Keratinocyte (primary cell): Measurements from ENCODE around the gene CCDC63.

Experiments
- EZH2 ChIP-seq: IDR thresholded peaks from one replicate; pipeline ENCODE4 v1.6.1; 2012; ENCODE audit warnings: inconsistent platforms, mild to moderate bottlenecking, low read length, moderate library complexity
- TF ChIP-seq, protein P1 (sequence below), 3 experiments: IDR thresholded peaks in 1 of 3; conservative IDR thresholded peaks in 1 of 3; optimal IDR thresholded peaks in 1 of 3; 2 replicates in 2 of 3; 3 replicates in 1 of 3; pipeline versions ENCODE3 to v1.5.1; 2011; ENCODE audit warnings: low read length in 3 of 3, mild to moderate bottlenecking in 3 of 3, moderate library complexity in 2 of 3, control low read depth in 1 of 3, inconsistent platforms in 1 of 3; ENCODE audit not compliant: insufficient read depth in 2 of 3; ENCODE audit errors: extremely low read depth in 1 of 3

DNA sequence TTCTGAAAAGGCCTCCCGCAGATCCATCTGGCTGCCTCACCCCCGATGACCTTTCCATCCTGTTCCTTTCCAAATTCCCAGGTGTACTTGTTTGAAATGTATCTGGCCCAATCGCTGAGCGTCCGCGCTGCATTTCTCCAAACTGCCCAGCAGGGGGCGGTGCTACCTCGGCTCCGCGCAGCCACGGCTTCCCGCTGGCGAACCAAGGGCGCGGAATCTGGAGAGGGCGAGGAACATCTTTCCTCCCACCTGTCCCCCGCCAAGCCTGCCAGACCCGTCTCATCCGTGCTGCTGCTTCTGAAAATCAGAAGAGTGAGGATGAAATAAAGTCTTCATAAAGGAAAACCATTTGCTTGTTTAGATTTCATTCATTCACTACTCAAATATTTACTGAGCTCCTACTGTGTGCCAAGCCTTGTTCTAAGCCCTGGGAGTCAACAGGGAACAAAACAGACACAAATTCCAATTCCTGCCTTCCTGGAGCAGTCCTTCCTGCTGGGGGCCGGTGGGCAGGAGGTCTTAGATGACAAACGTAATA lies 90.4 kb downstream of the CCDC63 start:
- TF ChIP-seq EZH2: no peak
- TF ChIP-seq, protein P1, sequence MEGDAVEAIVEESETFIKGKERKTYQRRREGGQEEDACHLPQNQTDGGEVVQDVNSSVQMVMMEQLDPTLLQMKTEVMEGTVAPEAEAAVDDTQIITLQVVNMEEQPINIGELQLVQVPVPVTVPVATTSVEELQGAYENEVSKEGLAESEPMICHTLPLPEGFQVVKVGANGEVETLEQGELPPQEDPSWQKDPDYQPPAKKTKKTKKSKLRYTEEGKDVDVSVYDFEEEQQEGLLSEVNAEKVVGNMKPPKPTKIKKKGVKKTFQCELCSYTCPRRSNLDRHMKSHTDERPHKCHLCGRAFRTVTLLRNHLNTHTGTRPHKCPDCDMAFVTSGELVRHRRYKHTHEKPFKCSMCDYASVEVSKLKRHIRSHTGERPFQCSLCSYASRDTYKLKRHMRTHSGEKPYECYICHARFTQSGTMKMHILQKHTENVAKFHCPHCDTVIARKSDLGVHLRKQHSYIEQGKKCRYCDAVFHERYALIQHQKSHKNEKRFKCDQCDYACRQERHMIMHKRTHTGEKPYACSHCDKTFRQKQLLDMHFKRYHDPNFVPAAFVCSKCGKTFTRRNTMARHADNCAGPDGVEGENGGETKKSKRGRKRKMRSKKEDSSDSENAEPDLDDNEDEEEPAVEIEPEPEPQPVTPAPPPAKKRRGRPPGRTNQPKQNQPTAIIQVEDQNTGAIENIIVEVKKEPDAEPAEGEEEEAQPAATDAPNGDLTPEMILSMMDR (optimal IDR thresholded peaks at IDR 0.05 in 1 of 3, IDR thresholded peaks at IDR 0.05 in 1 of 3, conservative IDR thresholded peaks at IDR 0.05 in 1 of 3; ENCODE audit: extremely low read depth in 1 of 3, insufficient read depth in 2 of 3, low read length in 3 of 3): peak; percentile 90 to 97 (median 94)
